ENCODE measurements around the gene QSER1. TPM values are rescaled to one million over a fixed set of nuclear protein-coding genes. Genes with fewer than 3 reads are reported as not detected.

Gene QSER1
- total and polyA plus RNA-seq, 9 of the 15 experiments (the other 6 are each of a cell fraction or from before 2014, with no cell fraction given) = 5.8 to 33.6 (median 22.3) TPM

DNA sequence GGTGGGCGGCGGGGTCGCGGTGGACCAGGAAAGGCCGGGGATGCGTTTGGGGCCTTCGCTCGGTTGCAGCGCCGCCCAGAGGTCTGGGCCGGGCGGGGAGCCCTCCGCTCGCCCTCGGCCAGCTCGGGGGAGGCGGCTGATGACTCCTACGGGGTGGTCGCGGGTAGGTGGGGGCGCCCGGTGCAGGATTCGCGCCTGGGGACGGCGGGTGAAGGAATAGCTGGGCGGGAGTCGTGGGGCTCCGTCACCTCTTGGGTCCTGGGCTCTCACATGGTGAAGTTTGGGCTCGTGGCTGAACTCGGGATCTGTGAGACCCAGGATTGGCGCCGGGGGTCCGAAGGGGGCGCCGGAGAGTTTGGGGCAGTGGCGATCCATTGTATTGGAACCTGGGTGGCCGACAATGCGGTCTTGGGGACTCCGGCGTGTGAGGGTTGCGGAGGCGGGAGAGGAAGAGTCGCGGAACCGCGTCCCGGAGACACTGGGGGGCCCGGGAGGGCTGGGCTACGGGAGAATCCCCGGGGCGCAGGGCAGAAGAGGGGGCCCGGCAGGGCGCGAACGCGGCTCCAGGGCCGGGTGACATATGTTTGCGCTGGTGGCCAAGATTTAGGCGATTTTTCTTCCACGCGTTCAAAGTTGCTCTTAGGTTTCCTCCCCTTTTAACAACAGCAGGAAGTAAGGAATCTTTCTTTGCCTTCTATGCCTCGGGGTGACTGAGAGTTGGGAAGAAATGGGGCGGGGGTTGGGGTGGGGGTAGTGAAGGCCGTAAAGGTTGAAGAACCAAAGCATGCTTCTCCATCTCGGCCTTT is 935 bp downstream of the QSER1 start (continued):
- TF ChIP-seq, protein P1, sequence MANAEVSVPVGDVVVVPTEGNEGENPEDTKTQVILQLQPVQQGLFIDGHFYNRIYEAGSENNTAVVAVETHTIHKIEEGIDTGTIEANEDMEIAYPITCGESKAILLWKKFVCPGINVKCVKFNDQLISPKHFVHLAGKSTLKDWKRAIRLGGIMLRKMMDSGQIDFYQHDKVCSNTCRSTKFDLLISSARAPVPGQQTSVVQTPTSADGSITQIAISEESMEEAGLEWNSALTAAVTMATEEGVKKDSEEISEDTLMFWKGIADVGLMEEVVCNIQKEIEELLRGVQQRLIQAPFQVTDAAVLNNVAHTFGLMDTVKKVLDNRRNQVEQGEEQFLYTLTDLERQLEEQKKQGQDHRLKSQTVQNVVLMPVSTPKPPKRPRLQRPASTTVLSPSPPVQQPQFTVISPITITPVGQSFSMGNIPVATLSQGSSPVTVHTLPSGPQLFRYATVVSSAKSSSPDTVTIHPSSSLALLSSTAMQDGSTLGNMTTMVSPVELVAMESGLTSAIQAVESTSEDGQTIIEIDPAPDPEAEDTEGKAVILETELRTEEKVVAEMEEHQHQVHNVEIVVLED (CRISPR knock-in tag; IDR thresholded peaks at IDR 0.05) = no peak
- TF ChIP-seq ZNF778 (CRISPR knock-in tag; IDR thresholded peaks at IDR 0.05) (no peak), NFIC (IDR thresholded peaks at IDR 0.05) (no peak), SAFB2 (IDR thresholded peaks at IDR 0.05; ENCODE audit: borderline replicate concordance, low read depth, low read length, severe bottlenecking) (no peak), NCOA1 (IDR thresholded peaks at IDR 0.05; ENCODE audit: low read depth) (no peak), MCM7 (IDR thresholded peaks at IDR 0.05) (no peak), POU5F1 (IDR thresholded peaks at IDR 0.05; ENCODE audit: borderline replicate concordance, low read depth, low read length, partially characterized antibody) (no peak), BACH1 (tag; IDR thresholded peaks at IDR 0.05) (no peak), ILF3 (IDR thresholded peaks at IDR 0.05; ENCODE audit: borderline replicate concordance) (no peak), ZNF589 (CRISPR knock-in tag; IDR thresholded peaks at IDR 0.05; ENCODE audit: low read depth) (no peak), ZBED1 (IDR thresholded peaks at IDR 0.05) (no peak)
- TF ChIP-seq, protein P2, sequence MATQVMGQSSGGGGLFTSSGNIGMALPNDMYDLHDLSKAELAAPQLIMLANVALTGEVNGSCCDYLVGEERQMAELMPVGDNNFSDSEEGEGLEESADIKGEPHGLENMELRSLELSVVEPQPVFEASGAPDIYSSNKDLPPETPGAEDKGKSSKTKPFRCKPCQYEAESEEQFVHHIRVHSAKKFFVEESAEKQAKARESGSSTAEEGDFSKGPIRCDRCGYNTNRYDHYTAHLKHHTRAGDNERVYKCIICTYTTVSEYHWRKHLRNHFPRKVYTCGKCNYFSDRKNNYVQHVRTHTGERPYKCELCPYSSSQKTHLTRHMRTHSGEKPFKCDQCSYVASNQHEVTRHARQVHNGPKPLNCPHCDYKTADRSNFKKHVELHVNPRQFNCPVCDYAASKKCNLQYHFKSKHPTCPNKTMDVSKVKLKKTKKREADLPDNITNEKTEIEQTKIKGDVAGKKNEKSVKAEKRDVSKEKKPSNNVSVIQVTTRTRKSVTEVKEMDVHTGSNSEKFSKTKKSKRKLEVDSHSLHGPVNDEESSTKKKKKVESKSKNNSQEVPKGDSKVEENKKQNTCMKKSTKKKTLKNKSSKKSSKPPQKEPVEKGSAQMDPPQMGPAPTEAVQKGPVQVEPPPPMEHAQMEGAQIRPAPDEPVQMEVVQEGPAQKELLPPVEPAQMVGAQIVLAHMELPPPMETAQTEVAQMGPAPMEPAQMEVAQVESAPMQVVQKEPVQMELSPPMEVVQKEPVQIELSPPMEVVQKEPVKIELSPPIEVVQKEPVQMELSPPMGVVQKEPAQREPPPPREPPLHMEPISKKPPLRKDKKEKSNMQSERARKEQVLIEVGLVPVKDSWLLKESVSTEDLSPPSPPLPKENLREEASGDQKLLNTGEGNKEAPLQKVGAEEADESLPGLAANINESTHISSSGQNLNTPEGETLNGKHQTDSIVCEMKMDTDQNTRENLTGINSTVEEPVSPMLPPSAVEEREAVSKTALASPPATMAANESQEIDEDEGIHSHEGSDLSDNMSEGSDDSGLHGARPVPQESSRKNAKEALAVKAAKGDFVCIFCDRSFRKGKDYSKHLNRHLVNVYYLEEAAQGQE (IDR thresholded peaks at IDR 0.05; ENCODE audit: borderline replicate concordance) = no peak; the same call in 1 of the 2 replicates
- TF ChIP-seq, protein P2 (CRISPR knock-in tag; IDR thresholded peaks at IDR 0.05; ENCODE audit: low read depth) = no peak
- TF ChIP-seq, protein P3, sequence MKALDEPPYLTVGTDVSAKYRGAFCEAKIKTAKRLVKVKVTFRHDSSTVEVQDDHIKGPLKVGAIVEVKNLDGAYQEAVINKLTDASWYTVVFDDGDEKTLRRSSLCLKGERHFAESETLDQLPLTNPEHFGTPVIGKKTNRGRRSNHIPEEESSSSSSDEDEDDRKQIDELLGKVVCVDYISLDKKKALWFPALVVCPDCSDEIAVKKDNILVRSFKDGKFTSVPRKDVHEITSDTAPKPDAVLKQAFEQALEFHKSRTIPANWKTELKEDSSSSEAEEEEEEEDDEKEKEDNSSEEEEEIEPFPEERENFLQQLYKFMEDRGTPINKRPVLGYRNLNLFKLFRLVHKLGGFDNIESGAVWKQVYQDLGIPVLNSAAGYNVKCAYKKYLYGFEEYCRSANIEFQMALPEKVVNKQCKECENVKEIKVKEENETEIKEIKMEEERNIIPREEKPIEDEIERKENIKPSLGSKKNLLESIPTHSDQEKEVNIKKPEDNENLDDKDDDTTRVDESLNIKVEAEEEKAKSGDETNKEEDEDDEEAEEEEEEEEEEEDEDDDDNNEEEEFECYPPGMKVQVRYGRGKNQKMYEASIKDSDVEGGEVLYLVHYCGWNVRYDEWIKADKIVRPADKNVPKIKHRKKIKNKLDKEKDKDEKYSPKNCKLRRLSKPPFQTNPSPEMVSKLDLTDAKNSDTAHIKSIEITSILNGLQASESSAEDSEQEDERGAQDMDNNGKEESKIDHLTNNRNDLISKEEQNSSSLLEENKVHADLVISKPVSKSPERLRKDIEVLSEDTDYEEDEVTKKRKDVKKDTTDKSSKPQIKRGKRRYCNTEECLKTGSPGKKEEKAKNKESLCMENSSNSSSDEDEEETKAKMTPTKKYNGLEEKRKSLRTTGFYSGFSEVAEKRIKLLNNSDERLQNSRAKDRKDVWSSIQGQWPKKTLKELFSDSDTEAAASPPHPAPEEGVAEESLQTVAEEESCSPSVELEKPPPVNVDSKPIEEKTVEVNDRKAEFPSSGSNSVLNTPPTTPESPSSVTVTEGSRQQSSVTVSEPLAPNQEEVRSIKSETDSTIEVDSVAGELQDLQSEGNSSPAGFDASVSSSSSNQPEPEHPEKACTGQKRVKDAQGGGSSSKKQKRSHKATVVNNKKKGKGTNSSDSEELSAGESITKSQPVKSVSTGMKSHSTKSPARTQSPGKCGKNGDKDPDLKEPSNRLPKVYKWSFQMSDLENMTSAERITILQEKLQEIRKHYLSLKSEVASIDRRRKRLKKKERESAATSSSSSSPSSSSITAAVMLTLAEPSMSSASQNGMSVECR (CRISPR knock-in tag; IDR thresholded peaks at IDR 0.05) = peak; percentile 44
